ENCODE data around the gene MEIOSIN. TPM values are rescaled to one million over a fixed set of nuclear protein-coding genes. Genes with fewer than 3 reads are reported as not detected.
A peak's percentile ranks its signal among the peaks of the same experiment; 100 is the strongest.

Gene MEIOSIN
- total and polyA plus RNA-seq, 2 of the 4 experiments (the other 2 are of a cell fraction), result not detected

- ATAC-seq (ENCODE audit: low read depth), result no peak
- H3K18ac ChIP-seq (ENCODE audit: low read depth, low read length), result no peak overlapping the region
- H3K4me2 ChIP-seq (ENCODE audit: low read depth, low read length), result no peak overlapping the region
- POLR2A ChIA-PET (ENCODE audit: unreplicated experiment), result no interaction called here
- peaks cover 9% of the 10 kb centered on the region for H4K20me1 ChIP-seq (ENCODE audit: insufficient read depth, low read length)
- no peak overlapping the region for H3K27ac ChIP-seq (ENCODE audit: insufficient read depth, low read length)
- H3K4me3 ChIP-seq (ENCODE audit: insufficient read depth, low read depth, low read length), result no peak overlapping the region
- WGBS, 2 experiments (ENCODE audit: extremely low coverage in 2 of 2, insufficient read length in 1 of 2), result 77% methylated on average over 4 of the region's 23 CpGs; no CpG with 5 or more reads in 1 of the 2 experiments
- H3K23ac ChIP-seq (ENCODE audit: low read depth, low read length), result 0 out of 2 replicates have a peak overlapping the region, but pooled peaks have one; percentile 28
- H4K91ac ChIP-seq (ENCODE audit: insufficient read depth, low read depth, low read length), result no peak overlapping the region
- H3K4me1 ChIP-seq (ENCODE audit: control insufficient read depth, insufficient read depth, low read length), result peaks cover 22% of the 10 kb centered on the region
- no peaks in the 10 kb centered on the region for H3K9me1 ChIP-seq (ENCODE audit: insufficient read depth, low read length)
- H4K5ac ChIP-seq (ENCODE audit: low read depth, low read length), result no peak overlapping the region
- no peaks in the 10 kb centered on the region for H3K36me3 ChIP-seq (ENCODE audit: control insufficient read depth, insufficient read depth, low read length)
- H2BK120ac ChIP-seq (ENCODE audit: low read depth, low read length), result no peak overlapping the region
- in situ Hi-C loops (cut with MboI; ENCODE audit: low sequenced_read_pairs), result no loop called here
- no peak for TF ChIP-seq ELK1 (IDR thresholded peaks at IDR 0.05; ENCODE audit: borderline replicate concordance, low read depth, low read length)
- no peak for TF ChIP-seq MAFK (IDR thresholded peaks at IDR 0.05; ENCODE audit: low read depth, low read length)
- no peak for TF ChIP-seq MXI1 (IDR thresholded peaks at IDR 0.05; ENCODE audit: borderline replicate concordance, low read depth, low read length)
- no TSS peak for BruUV-seq (replicated peaks)
- intact Hi-C loops (cut with micrococcal nuclease), result loop anchor here (2.0 kb wide), 1 partner anchor 35 kb away; the partner anchor contains the start of gene FBXO46
- H3K79me1 ChIP-seq (ENCODE audit: low read depth in 1 of 2, low read length in 2 of 2), result peaks cover 0 to 20% of the 10 kb centered on the region in 2 experiments; a peak in 1 of 4 replicates
- H2AK5ac ChIP-seq (ENCODE audit: low read depth, low read length), result peak overlapping the region; percentile 20; the same call in 1 of the 2 replicates
- H3K56ac ChIP-seq (ENCODE audit: extremely low read depth, insufficient read depth, low read length), result no peak overlapping the region
- H3K4ac ChIP-seq (ENCODE audit: low read depth, low read length), result no peak overlapping the region
- CTCF ChIA-PET, result no interaction called here
- H3K9ac ChIP-seq (ENCODE audit: low read depth, low read length), result no peak overlapping the region
- H4K8ac ChIP-seq (ENCODE audit: low read depth in 2 of 2, low read length in 2 of 2), result no peak overlapping the region
- H3K14ac ChIP-seq (replicated peaks; ENCODE audit: low read depth, low read length), result no peak overlapping the region
- peak overlapping the region; percentile 98 for H2AK9ac ChIP-seq (replicated peaks; ENCODE audit: low read depth, low read length, poor library complexity)
- H3K27me3 ChIP-seq (ENCODE audit: control insufficient read depth, insufficient read depth, low read length), result no peaks in the 10 kb centered on the region
- no peak overlapping the region for H2BK5ac ChIP-seq (ENCODE audit: low read depth, low read length, poor library complexity, severe bottlenecking)
- dilution Hi-C loops (cut with HindIII; ENCODE audit: low sequenced_read_pairs, unreplicated experiment), result no loop called here
- H2BK15ac ChIP-seq (ENCODE audit: low read depth, low read length), result no peak overlapping the region
- no peak overlapping the region for H2BK20ac ChIP-seq (ENCODE audit: low read depth, low read length)
- H3K9me3 ChIP-seq (ENCODE audit: control insufficient read depth, insufficient read depth, low read length), result no peaks in the 10 kb centered on the region
- no peak for DNase-seq
- H2AFZ ChIP-seq (replicated peaks; ENCODE audit: low read length, poor library complexity), result no peak overlapping the region
Observed at GRCh38 chr19:45765702-45766295, 32.6 kb downstream of the MEIOSIN start.
